ENCODE measurements around the gene KIF18A. TPM values are rescaled to one million over a fixed set of nuclear protein-coding genes. Genes with fewer than 3 reads are reported as not detected.

The KIF18A gene
- polyA plus RNA-seq, 1 donor (not counting 4 experiments of a cell fraction or from before 2014, with no cell fraction given): 6.1 TPM

GRCh38 chr11:27973851-27974536 is 134.0 kb downstream of the KIF18A start:
- Histone ChIP-seq H3K4me3 (ENCODE audit: control insufficient read depth in 2 of 3, extremely low read depth in 1 of 3, insufficient read depth in 2 of 3, low read depth in 1 of 3, low read length in 3 of 3) (no peak overlapping the region), H3K9me3 (ENCODE audit: control insufficient read depth, low read depth, low read length) (no peaks in the 10 kb centered on the region), H3K4me2 (ENCODE audit: control insufficient read depth, extremely low read depth, insufficient read depth, low read depth, low read length) (no peak overlapping the region), H3K9ac (ENCODE audit: control insufficient read depth, extremely low read depth, insufficient read depth, low read length) (no peak overlapping the region), H2AFZ (ENCODE audit: control insufficient read depth, low read length) (no peak overlapping the region), H3K36me3 (ENCODE audit: control insufficient read depth in 2 of 2, extremely low read depth in 1 of 2, insufficient read depth in 2 of 2, low read length in 2 of 2) (no peaks in the 10 kb centered on the region), H3K79me2 (ENCODE audit: control insufficient read depth, insufficient read depth, low read length) (no peaks in the 10 kb centered on the region), H3K27ac (ENCODE audit: control insufficient read depth, insufficient read depth, low read length) (no peak overlapping the region), H3K4me1 (ENCODE audit: control insufficient read depth, extremely low read depth, insufficient read depth, low read length) (no peaks in the 10 kb centered on the region), H3K9me1 (ENCODE audit: control insufficient read depth, extremely low read depth, insufficient read depth, low read length) (no peaks in the 10 kb centered on the region), H3K27me3 (ENCODE audit: control insufficient read depth, extremely low read depth, insufficient read depth, low read length) (no peaks in the 10 kb centered on the region), H4K20me1 (ENCODE audit: control insufficient read depth, extremely low read depth, insufficient read depth, low read length) (no peaks in the 10 kb centered on the region)
- dilution Hi-C loops (cut with MboI; ENCODE audit: extremely low pct_ligation_motif_present, low sequenced_read_pairs): no loop called here
- no peak for DNase-seq (ENCODE audit: low read depth, low spot score)
- no peak for TF ChIP-seq EZH2 (IDR thresholded peaks at IDR 0.05; ENCODE audit: low read length)
- TF ChIP-seq, protein P1, sequence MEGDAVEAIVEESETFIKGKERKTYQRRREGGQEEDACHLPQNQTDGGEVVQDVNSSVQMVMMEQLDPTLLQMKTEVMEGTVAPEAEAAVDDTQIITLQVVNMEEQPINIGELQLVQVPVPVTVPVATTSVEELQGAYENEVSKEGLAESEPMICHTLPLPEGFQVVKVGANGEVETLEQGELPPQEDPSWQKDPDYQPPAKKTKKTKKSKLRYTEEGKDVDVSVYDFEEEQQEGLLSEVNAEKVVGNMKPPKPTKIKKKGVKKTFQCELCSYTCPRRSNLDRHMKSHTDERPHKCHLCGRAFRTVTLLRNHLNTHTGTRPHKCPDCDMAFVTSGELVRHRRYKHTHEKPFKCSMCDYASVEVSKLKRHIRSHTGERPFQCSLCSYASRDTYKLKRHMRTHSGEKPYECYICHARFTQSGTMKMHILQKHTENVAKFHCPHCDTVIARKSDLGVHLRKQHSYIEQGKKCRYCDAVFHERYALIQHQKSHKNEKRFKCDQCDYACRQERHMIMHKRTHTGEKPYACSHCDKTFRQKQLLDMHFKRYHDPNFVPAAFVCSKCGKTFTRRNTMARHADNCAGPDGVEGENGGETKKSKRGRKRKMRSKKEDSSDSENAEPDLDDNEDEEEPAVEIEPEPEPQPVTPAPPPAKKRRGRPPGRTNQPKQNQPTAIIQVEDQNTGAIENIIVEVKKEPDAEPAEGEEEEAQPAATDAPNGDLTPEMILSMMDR (optimal IDR thresholded peaks at IDR 0.05 in 1 of 3, IDR thresholded peaks at IDR 0.05 in 1 of 3, conservative IDR thresholded peaks at IDR 0.05 in 1 of 3; ENCODE audit: extremely low read depth in 1 of 3, insufficient read depth in 2 of 3, low read length in 3 of 3): no peak
- FAIRE-seq: no peak

DNA sequence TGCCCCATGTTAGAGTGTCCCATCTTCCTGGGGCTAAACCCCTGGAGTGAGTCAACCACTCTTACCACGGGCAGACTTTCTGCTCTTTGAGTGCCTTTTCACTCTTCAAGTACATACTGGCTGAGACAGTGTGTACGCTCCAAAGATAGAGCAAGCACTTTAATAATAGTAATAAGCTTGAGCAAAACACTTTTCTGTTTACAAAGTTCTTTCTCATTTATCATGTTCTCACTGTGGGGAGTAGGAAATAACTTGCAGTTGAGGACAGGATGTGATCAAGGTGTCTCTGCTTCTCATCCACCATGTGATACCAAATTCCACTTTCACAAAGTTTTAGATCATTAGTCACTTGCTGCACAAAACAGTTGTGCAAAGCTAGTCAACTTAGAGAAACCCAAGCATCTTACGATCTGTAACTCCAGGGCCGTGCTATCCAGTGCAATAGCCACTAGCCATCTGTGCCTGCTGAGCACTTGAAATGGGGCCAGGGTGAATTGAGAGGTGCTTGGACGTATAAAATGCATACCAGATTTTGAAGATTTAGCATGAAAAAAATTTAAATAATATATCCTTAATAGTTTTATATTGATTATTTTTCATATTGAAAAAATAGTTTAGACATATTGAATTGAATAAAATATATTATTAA is 135.3 kb downstream of the KIF18A start:
- no peaks in the 10 kb centered on the region for H3K79me2 ChIP-seq (ENCODE audit: control insufficient read depth, insufficient read depth, low read length)
- no peak overlapping the region for H3K9ac ChIP-seq (ENCODE audit: control insufficient read depth, extremely low read depth, insufficient read depth, low read length)
- no peak overlapping the region for H3K4me2 ChIP-seq (ENCODE audit: control insufficient read depth, extremely low read depth, insufficient read depth, low read depth, low read length)
- FAIRE-seq (no peak), DNase-seq (ENCODE audit: low read depth, low spot score) (no peak)
- H4K20me1 ChIP-seq (ENCODE audit: control insufficient read depth, extremely low read depth, insufficient read depth, low read length): no peaks in the 10 kb centered on the region
- TF ChIP-seq, protein P1 (optimal IDR thresholded peaks at IDR 0.05 in 1 of 3, IDR thresholded peaks at IDR 0.05 in 1 of 3, conservative IDR thresholded peaks at IDR 0.05 in 1 of 3; ENCODE audit: extremely low read depth in 1 of 3, insufficient read depth in 2 of 3, low read length in 3 of 3): no peak
- TF ChIP-seq EZH2 (IDR thresholded peaks at IDR 0.05; ENCODE audit: low read length): no peak
- dilution Hi-C loops (cut with MboI; ENCODE audit: extremely low pct_ligation_motif_present, low sequenced_read_pairs): no loop called here
- H3K4me3 ChIP-seq (ENCODE audit: control insufficient read depth in 2 of 3, extremely low read depth in 1 of 3, insufficient read depth in 2 of 3, low read depth in 1 of 3, low read length in 3 of 3): no peak overlapping the region
- H3K9me1 ChIP-seq (ENCODE audit: control insufficient read depth, extremely low read depth, insufficient read depth, low read length): no peaks in the 10 kb centered on the region
- H2AFZ ChIP-seq (ENCODE audit: control insufficient read depth, low read length): no peak overlapping the region
- H3K4me1 ChIP-seq (ENCODE audit: control insufficient read depth, extremely low read depth, insufficient read depth, low read length): no peaks in the 10 kb centered on the region
- no peak overlapping the region for H3K27ac ChIP-seq (ENCODE audit: control insufficient read depth, insufficient read depth, low read length)
- no peaks in the 10 kb centered on the region for H3K9me3 ChIP-seq (ENCODE audit: control insufficient read depth, low read depth, low read length)
- H3K27me3 ChIP-seq (ENCODE audit: control insufficient read depth, extremely low read depth, insufficient read depth, low read length): no peaks in the 10 kb centered on the region
- no peaks in the 10 kb centered on the region for H3K36me3 ChIP-seq (ENCODE audit: control insufficient read depth in 2 of 2, extremely low read depth in 1 of 2, insufficient read depth in 2 of 2, low read length in 2 of 2)

Data from keratinocyte (primary cell).